ENCODE data around the gene LEKR1.

The LEKR1 gene

GRCh38 chr3:157058392-157059071 is 232.4 kb downstream of the LEKR1 start:
- DNase-seq (ENCODE audit: low read depth in 3 of 3) = no peak

- no peak for DNase-seq (ENCODE audit: low read depth in 3 of 3)
Observed at GRCh38 chr3:157059181-157059580, 233.0 kb downstream of the LEKR1 start.

GRCh38 chr3:157059661-157060060 is 233.5 kb downstream of the LEKR1 start:
- no peak for DNase-seq (ENCODE audit: low read depth in 3 of 3)

GRCh38 chr3:157061265-157061664 is 235.1 kb downstream of the LEKR1 start:
- DNase-seq (ENCODE audit: low read depth in 3 of 3) = no peak

- no peak for DNase-seq (ENCODE audit: low read depth in 3 of 3)
Observed at GRCh38 chr3:157063469-157063868, 237.3 kb downstream of the LEKR1 start.

- no peak for DNase-seq (ENCODE audit: low read depth in 3 of 3)
Observed at GRCh38 chr3:157063926-157064325, 237.8 kb downstream of the LEKR1 start.

- no peak for DNase-seq (ENCODE audit: low read depth in 3 of 3)
Observed at GRCh38 chr3:157064402-157064801, 238.2 kb downstream of the LEKR1 start.

- no peak for DNase-seq (ENCODE audit: low read depth in 3 of 3)
Observed at GRCh38 chr3:157065201-157065600, 239.0 kb downstream of the LEKR1 start.

- no peak for DNase-seq (ENCODE audit: low read depth in 3 of 3)
Observed at GRCh38 chr3:157066335-157067098, 240.4 kb downstream of the LEKR1 start.

GRCh38 chr3:157067114-157067513 is 241.0 kb downstream of the LEKR1 start:
- DNase-seq (ENCODE audit: low read depth in 3 of 3) = no peak

GRCh38 chr3:157069406-157069805 is 243.3 kb downstream of the LEKR1 start:
- no peak for DNase-seq (ENCODE audit: low read depth in 3 of 3)

GRCh38 chr3:157069846-157070677 is 243.9 kb downstream of the LEKR1 start:
- DNase-seq (ENCODE audit: low read depth in 3 of 3) = no peak

- DNase-seq (ENCODE audit: low read depth in 3 of 3) = no peak
Observed at GRCh38 chr3:157070678-157070999, 244.5 kb downstream of the LEKR1 start.

- no peak for DNase-seq (ENCODE audit: low read depth in 3 of 3)
Observed at GRCh38 chr3:157071744-157072525, 245.8 kb downstream of the LEKR1 start.

GRCh38 chr3:157073810-157074209 is 247.7 kb downstream of the LEKR1 start:
- no peak for DNase-seq (ENCODE audit: low read depth in 3 of 3)

- no peak for DNase-seq (ENCODE audit: low read depth in 3 of 3)
Observed at GRCh38 chr3:157074490-157074889, 248.3 kb downstream of the LEKR1 start.

- DNase-seq (ENCODE audit: low read depth in 3 of 3) = no peak
Observed at GRCh38 chr3:157074981-157075380, 248.8 kb downstream of the LEKR1 start.

- no peak for DNase-seq (ENCODE audit: low read depth in 3 of 3)
Observed at GRCh38 chr3:157075693-157076420, 249.7 kb downstream of the LEKR1 start.

GRCh38 chr3:157077565-157077991 is 251.4 kb downstream of the LEKR1 start:
- no peak for DNase-seq (ENCODE audit: low read depth in 3 of 3)

GRCh38 chr3:157078131-157078810 is 252.1 kb downstream of the LEKR1 start:
- no peak for DNase-seq (ENCODE audit: low read depth in 3 of 3)

GRCh38 chr3:157078811-157079185 is 252.6 kb downstream of the LEKR1 start:
- no peak for DNase-seq (ENCODE audit: low read depth in 3 of 3)

Data from stimulated activated CD4-positive, alpha-beta T cell treated with anti-CD3 and anti-CD28 coated beads, TNF-alpha, amount 100 ng/mL, for 4 hours (primary cell).